ENCODE results near the gene ZNF74. TPM values are rescaled to one million over a fixed set of nuclear protein-coding genes. Genes with fewer than 3 reads are reported as not detected.

ZNF74 gene
- total and polyA plus RNA-seq, 4 donors = 4.1 to 17.6 (median 8.6) TPM

DNA sequence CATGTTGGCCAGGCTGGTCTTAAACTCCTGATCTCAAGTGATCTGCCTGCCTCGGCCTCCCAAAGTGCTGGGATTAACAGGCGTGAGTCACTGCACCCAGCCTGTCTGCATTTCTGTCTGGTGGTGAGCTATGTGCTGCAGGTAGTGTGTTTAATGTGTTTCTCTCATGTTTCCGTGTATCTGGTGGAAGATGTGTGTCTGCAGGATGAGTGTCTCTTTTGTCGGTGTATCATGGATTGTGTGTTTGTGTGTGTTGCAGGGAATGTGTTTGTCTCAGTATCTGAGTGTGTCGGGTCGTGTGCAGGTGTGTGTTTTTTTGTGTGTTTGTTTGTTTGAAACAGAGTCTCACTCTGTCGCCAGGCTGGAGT lies 27.5 kb downstream of the ZNF74 start:
- H3K9me3 ChIP-seq (ENCODE audit: control insufficient read depth in 4 of 4, insufficient read depth in 3 of 4, low read length in 3 of 4) = no peaks in the 10 kb centered on the region
- TF ChIP-seq, protein P1, sequence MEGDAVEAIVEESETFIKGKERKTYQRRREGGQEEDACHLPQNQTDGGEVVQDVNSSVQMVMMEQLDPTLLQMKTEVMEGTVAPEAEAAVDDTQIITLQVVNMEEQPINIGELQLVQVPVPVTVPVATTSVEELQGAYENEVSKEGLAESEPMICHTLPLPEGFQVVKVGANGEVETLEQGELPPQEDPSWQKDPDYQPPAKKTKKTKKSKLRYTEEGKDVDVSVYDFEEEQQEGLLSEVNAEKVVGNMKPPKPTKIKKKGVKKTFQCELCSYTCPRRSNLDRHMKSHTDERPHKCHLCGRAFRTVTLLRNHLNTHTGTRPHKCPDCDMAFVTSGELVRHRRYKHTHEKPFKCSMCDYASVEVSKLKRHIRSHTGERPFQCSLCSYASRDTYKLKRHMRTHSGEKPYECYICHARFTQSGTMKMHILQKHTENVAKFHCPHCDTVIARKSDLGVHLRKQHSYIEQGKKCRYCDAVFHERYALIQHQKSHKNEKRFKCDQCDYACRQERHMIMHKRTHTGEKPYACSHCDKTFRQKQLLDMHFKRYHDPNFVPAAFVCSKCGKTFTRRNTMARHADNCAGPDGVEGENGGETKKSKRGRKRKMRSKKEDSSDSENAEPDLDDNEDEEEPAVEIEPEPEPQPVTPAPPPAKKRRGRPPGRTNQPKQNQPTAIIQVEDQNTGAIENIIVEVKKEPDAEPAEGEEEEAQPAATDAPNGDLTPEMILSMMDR (IDR thresholded peaks at IDR 0.05; ENCODE audit: control extremely low read depth, extremely low read depth) = no peak
- ATAC-seq (ENCODE audit: insufficient read depth, low FRiP score) (no peak), DNase-seq (no peak)
- H3K36me3 ChIP-seq (ENCODE audit: control insufficient read depth in 4 of 4, insufficient read depth in 4 of 4, low read length in 4 of 4) = no peaks in the 10 kb centered on the region
- no peak overlapping the region for H3K4me3 ChIP-seq
- H3K27ac ChIP-seq (ENCODE audit: low read depth in 1 of 2, low read length in 1 of 2) = no peak overlapping the region
- peaks cover 0 to 35% (median 6%) of the 10 kb centered on the region in 5 donors for H3K4me1 ChIP-seq (ENCODE audit: control insufficient read depth in 5 of 5, insufficient read depth in 5 of 5, low read length in 5 of 5)
- 92% methylated on average over 7 of the region's 7 CpGs for WGBS, 2 donors
- peaks cover 0 to 4% (median 0%) of the 10 kb centered on the region in 3 donors for H3K27me3 ChIP-seq (ENCODE audit: control insufficient read depth in 3 of 3, insufficient read depth in 3 of 3, low read length in 2 of 3)
- H3K9ac ChIP-seq (ENCODE audit: insufficient read depth in 1 of 2, low read length in 2 of 2) = no peak overlapping the region

DNA sequence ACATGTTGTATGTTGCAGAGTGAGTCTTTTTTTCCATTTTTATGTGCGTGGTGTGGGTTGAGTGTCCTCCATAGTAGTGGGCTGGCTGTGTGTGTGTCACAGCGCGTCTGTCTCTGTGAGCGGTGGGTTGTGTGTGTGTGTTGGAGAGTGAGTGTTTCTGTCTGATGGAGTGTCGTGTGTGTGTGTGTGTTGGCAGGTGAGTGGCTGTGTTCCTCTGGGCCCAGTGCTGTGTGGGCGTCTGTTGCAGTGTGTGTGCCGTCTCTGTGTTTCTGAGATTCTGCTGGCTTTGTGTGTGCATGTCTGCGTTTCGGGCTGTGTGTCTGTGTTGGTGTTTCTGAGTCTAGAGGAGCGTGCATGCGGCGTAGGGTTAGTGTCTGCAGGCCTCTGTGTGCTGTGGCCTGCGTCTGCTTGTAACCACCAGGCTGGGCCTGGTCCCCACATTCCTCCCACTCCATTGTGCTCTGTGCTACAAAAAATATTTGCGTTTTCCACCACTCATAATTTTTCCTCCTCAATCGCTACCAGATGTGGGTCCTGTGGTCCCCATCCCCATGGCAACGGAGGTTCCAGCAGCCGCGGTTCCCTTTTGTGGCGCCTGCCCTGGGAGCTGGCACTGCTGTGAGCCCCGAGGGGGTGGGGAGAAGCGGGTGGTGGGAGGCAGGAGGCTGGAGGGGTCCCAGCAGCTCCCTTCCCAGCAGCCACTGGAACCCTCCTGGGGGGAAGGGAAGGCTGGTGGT lies 28.5 kb downstream of the ZNF74 start:
- WGBS, 2 donors = 52 to 54% methylated on average over 21 of the region's 21 CpGs
- H3K27ac ChIP-seq (ENCODE audit: low read depth in 1 of 2, low read length in 1 of 2) = no peak overlapping the region
- H3K4me3 ChIP-seq = no peak overlapping the region

DNA sequence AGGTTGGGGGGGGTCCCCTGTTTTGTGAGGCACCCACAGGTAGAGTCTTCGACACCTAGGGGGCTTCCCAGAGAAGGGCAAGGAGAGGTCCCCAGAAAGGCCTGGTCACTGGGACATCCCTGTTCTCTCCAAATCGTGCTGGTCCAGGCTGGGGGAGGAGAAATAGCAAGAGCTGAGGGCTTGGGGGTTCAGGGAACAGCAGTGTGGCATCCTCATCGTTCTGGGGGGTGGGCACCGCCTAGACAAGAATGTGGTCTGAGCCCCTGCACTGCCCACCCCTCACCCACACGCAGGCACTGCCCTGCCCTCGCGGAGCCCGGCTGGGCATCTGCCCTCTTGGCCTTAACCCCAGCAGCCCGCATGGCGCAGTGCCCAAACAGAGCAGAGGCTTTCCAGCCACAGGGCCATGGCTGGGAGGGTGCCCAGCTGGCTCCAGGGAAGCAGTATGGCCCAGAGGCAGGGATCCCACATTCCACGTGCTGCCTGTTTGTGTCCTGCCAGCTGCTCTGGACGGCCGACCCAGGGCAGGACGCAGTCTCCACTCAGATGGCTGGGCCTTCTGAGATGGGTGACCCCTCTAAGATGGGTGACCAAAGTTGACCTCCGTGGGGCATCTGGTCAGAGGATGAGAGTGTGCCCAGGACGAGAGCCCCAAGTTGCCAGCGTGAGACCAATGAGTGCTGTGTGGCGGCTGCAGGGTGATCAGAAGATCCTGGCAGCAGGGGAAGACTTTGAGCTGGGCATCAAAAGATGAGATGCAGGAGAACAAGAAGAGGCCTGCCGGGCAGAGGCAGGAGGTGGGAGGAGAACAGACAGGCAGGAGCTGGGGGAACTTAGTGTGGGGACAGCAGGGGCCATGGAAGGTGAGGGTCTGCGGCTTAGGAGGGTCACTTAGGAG lies 29.3 kb downstream of the ZNF74 start:
- H3K9ac ChIP-seq (ENCODE audit: insufficient read depth in 1 of 2, low read length in 2 of 2) = no peak overlapping the region
- 73 to 80% methylated on average over 18 to 20 of the region's 20 CpGs for WGBS, 2 donors

More for the DNA sequence above, 28.5 kb downstream of the ZNF74 start:
- DNase-seq = peak; percentile 85 to 90 (median 90)
- no peaks in the 10 kb centered on the region for H3K9me3 ChIP-seq (ENCODE audit: control insufficient read depth in 4 of 4, insufficient read depth in 3 of 4, low read length in 3 of 4)
- peaks cover 0 to 4% (median 0%) of the 10 kb centered on the region in 3 donors for H3K27me3 ChIP-seq (ENCODE audit: control insufficient read depth in 3 of 3, insufficient read depth in 3 of 3, low read length in 2 of 3)
- peaks cover 0 to 35% (median 6%) of the 10 kb centered on the region in 5 donors for H3K4me1 ChIP-seq (ENCODE audit: control insufficient read depth in 5 of 5, insufficient read depth in 5 of 5, low read length in 5 of 5)
- peak overlapping the region in 1 of 2 donors; percentile 0 for H3K9ac ChIP-seq (ENCODE audit: insufficient read depth in 1 of 2, low read length in 2 of 2)
- H3K36me3 ChIP-seq (ENCODE audit: control insufficient read depth in 4 of 4, insufficient read depth in 4 of 4, low read length in 4 of 4) = peaks cover 0 to 6% (median 3%) of the 10 kb centered on the region in 4 donors
- TF ChIP-seq, protein P1 (IDR thresholded peaks at IDR 0.05; ENCODE audit: control extremely low read depth, extremely low read depth) = no peak
- no peak for ATAC-seq (ENCODE audit: insufficient read depth, low FRiP score)

More for the DNA sequence above, 29.3 kb downstream of the ZNF74 start:
- DNase-seq (peak; percentile 59 to 69 (median 68)), ATAC-seq (ENCODE audit: insufficient read depth, low FRiP score) (no peak)
- peaks cover 0 to 35% (median 6%) of the 10 kb centered on the region in 5 donors for H3K4me1 ChIP-seq (ENCODE audit: control insufficient read depth in 5 of 5, insufficient read depth in 5 of 5, low read length in 5 of 5)
- H3K27ac ChIP-seq (ENCODE audit: low read depth in 1 of 2, low read length in 1 of 2) = peak overlapping the region in 1 of 2 donors; percentile 4
- peaks cover 0 to 11% (median 6%) of the 10 kb centered on the region in 4 donors for H3K36me3 ChIP-seq (ENCODE audit: control insufficient read depth in 4 of 4, insufficient read depth in 4 of 4, low read length in 4 of 4)
- TF ChIP-seq, protein P1 (IDR thresholded peaks at IDR 0.05; ENCODE audit: control extremely low read depth, extremely low read depth) = no peak
- H3K9me3 ChIP-seq (ENCODE audit: control insufficient read depth in 4 of 4, insufficient read depth in 3 of 4, low read length in 3 of 4) = no peaks in the 10 kb centered on the region
- no peak overlapping the region for H3K4me3 ChIP-seq
- peaks cover 0 to 4% (median 0%) of the 10 kb centered on the region in 3 donors for H3K27me3 ChIP-seq (ENCODE audit: control insufficient read depth in 3 of 3, insufficient read depth in 3 of 3, low read length in 2 of 3)
